Astrocyte (in vitro differentiated cells and primary cell): ENCODE results near the gene HSPA2.

Source experiments
- EZH2 ChIP-seq: IDR thresholded peaks from 2 replicates; pipeline ENCODE4 v1.6.1; 2012; ENCODE audit warnings: mild to moderate bottlenecking, low read length, inconsistent platforms; ENCODE audit not compliant: insufficient read depth
- TF ChIP-seq, protein P1 (sequence below): IDR thresholded peaks from 2 replicates; pipeline ENCODE4 v1.5.1; 2011; ENCODE audit warnings: low read depth, mild to moderate bottlenecking, inconsistent platforms, low read length, moderate library complexity; ENCODE audit not compliant: insufficient read depth

DNA sequence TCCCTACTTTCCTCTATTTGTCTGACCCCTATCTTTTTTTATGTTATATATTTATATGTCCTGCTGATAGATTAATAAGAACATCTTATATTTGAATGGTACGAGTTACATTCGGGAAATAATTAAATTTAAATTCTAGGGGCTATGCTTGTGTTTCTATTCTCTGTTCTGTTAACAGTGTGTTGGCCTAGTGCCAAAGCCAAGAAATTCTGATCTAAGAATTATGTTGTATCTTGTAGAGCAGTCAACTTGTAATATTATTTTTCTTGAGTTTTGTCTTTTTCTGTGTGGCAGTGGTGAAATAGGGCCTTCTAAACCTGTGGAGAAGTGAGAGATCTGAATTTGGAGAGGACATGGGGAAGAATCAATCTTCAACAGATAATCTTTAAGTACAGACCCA is 9.0 kb upstream of the HSPA2 start:
- TF ChIP-seq EZH2: no peak
- TF ChIP-seq, protein P1, sequence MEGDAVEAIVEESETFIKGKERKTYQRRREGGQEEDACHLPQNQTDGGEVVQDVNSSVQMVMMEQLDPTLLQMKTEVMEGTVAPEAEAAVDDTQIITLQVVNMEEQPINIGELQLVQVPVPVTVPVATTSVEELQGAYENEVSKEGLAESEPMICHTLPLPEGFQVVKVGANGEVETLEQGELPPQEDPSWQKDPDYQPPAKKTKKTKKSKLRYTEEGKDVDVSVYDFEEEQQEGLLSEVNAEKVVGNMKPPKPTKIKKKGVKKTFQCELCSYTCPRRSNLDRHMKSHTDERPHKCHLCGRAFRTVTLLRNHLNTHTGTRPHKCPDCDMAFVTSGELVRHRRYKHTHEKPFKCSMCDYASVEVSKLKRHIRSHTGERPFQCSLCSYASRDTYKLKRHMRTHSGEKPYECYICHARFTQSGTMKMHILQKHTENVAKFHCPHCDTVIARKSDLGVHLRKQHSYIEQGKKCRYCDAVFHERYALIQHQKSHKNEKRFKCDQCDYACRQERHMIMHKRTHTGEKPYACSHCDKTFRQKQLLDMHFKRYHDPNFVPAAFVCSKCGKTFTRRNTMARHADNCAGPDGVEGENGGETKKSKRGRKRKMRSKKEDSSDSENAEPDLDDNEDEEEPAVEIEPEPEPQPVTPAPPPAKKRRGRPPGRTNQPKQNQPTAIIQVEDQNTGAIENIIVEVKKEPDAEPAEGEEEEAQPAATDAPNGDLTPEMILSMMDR: no peak
